A549 treated with AZD9567 at 1 μM for 4 hours (cell line): ENCODE data around the gene MTRFR. TPM values are rescaled to one million over a fixed set of nuclear protein-coding genes. Genes with fewer than 3 reads are reported as not detected.

Experiments used
- total RNA-seq: library from RNA; stranded (reverse); fragments of 200-300 nt; extraction: Qiagen RNA extraction; gene quantifications from 5 replicates; pipeline ENCODE4 v1.2.3, GENCODE V29; 2022; ENCODE audit not compliant: insufficient read depth

The MTRFR gene
- 14.0 to 19.5 TPM (median 16.6 TPM) in 5 replicates for total RNA-seq

DNA sequence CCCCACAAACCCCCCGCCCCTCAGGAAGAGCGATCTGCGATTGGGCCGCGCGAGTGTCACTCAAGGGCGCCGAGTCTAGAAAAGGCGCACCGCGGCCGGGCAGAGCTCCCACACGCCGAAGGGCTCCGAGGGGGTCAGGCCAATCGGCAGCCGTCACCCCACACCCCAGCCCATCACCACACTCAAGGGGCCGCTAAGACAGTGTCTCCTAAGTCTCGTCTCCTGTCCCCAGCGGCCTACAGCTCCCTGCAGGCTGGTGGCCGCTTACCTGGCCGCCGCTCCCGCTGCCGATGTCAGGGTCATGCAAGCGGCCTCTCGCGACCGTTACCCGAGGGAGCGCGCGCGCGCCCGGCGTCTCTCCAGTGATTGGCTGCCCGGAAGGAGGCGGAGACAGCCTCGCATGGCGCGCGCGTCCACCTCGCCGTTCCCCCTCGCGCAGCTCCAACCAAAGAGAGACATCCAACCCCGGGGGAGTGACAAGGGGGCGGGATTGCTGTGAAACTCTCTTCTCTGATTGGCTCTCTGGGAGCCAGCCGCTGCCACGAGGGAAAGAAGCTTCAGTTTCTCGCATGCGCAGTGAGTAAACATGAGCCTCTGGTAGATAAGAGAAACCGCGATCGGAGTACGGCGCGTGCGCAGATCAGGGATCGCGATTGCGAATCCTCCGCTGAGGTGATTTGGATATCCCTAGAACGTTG is at the start of gene MTRFR, which contains the start of gene MPHOSPH9:
MTRFR (plus strand) TSS at position 630 of the 698 bp plus-strand sequence. CDS start 20,239 bp downstream, outside the sequence.
MPHOSPH9 (minus strand) TSS at position 335 of the 698 bp plus-strand sequence. CDS start 2,777 bp downstream, outside the sequence.

Other genes with a start within 250 kb of the MTRFR start
- gene PITPNM2, start 82.3 kb upstream of the MTRFR start, total RNA-seq = 12.8 to 20.2 TPM (median 17.3 TPM) in 5 replicates
- 19.5 to 45.8 TPM (median 23.0 TPM) in 5 replicates for gene MPHOSPH9, start 295 bp upstream of the MTRFR start, total RNA-seq
- gene CDK2AP1, start 38.4 kb downstream of the MTRFR start, total RNA-seq = 153 to 173 TPM (median 161 TPM) in 5 replicates
- 19.7 to 30.9 TPM (median 23.3 TPM) in 5 replicates for gene SBNO1, start 131.4 kb downstream of the MTRFR start, total RNA-seq
- 45.8 to 56.9 TPM (median 50.5 TPM) in 5 replicates for gene KMT5A, start 150.7 kb downstream of the MTRFR start, total RNA-seq
- gene RILPL2, start 203.2 kb downstream of the MTRFR start, total RNA-seq = 1.5 to 2.0 TPM (median 1.7 TPM) in 5 replicates
- gene SNRNP35, start 224.7 kb downstream of the MTRFR start, total RNA-seq = 16.0 to 17.0 TPM (median 16.2 TPM) in 5 replicates